CD4-positive, alpha-beta T cell treated with Interleukin-15 for 1 hour (primary cell): ENCODE measurements around the gene SHH.
"Not testable (repeated sequence)": the region's sequence is repeated elsewhere in the genome, so short reads cannot be mapped to it uniquely, and the experiment has no call there.

Source experiments
- DNase-seq: peaks from one replicate; pipeline ENCODE4 v3.0.0-alpha.2; 2020

Gene SHH

GRCh38 chr7:155818820-155819168 is 6.5 kb upstream of the SHH start:
- no peak for DNase-seq

- DNase-seq = no peak
Observed at GRCh38 chr7:155818154-155818819, 6.0 kb upstream of the SHH start.

DNA sequence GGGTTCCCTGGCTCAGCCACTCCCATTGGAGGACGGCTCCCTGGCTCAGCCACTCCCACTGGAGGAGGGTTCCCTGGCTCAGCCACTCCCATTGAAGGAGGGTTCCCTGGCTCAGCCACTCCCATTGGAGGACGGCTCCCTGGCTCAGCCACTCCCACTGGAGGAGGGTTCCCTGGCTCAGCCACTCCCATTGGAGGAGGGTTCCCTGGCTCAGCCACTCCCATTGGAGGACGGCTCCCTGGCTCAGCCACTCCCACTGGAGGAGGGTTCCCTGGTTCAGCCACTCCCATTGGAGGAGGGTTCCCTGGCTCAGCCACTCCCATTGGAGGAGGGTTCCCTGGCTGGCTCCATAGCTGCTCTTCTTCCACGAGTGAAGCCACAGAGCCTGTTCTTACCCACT is 5.3 kb upstream of the SHH start:
- not testable (repeated sequence) for DNase-seq

GRCh38 chr7:155816996-155817395 is 4.7 kb upstream of the SHH start:
- no peak for DNase-seq

GRCh38 chr7:155816192-155816508 is 3.9 kb upstream of the SHH start:
- DNase-seq = no peak

DNA sequence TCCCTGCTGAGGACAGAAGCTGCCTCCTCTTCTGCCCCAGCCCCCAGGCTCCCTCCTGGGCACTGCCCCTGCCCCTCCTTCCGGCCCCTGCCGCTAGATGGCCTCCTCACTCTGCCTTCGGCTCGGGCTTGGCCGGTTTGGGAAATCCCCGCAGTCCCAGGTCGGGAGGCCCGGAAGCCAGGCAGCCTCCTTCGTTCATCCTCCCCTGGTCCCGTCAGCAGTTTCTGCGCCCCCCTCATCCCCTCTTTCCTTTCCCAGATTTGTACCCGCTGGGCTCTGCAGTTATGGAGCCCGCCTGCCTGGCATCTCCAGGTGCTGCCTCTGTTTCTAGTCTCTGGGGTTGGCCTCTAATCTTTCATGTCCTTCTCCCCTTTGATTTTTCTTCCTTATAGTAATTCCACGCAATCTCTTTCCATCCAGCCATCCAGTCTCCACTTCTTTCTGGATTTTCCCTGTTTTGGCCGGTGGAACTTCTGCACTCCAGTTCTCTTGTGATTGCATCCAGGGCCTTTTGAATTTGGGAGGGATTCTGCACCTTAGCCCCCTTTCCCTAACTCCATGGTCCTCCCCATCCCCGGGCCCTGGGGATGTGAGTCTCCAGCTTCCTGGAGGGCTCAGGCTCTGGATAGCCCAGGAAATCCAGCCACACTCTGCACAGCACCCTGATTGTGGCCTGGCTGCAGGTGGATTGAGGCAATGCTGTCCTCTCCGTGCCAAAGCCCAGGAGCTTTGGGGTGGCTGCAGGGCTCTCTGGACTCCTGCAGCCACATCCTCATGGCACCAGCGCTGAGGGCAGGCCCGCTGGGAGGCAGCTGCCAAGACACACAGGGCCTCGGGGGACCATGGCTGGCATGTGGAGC is 3.3 kb upstream of the SHH start:
- peak; percentile 25 for DNase-seq

GRCh38 chr7:155814316-155815276 is 2.3 kb upstream of the SHH start:
- no peak for DNase-seq

GRCh38 chr7:155813546-155814315 is 1.5 kb upstream of the SHH start:
- no peak for DNase-seq

DNA sequence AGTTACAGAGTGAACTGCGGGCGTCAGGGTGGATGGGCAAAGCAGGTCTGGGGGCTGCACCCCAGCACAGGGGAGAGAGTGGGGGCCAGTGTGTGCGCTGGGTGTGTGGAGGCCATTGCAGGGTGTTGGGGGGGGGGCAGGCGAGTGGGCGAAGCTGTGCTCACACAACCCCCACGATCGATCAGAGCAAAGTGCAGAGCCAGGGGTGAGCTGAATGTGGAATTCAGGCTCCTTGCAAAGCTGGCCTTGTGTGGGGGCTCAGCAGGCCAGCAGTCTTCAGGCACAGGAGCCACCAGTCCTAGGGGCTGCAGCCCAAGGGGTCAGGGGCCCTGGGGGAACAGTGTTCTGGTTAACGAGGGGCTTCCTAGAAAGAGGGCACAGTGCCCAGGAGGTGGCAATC is 862 bp upstream of the SHH start:
- no peak for DNase-seq

GRCh38 chr7:155811560-155811894 is 736 bp downstream of the SHH start:
- DNase-seq = no peak

DNA sequence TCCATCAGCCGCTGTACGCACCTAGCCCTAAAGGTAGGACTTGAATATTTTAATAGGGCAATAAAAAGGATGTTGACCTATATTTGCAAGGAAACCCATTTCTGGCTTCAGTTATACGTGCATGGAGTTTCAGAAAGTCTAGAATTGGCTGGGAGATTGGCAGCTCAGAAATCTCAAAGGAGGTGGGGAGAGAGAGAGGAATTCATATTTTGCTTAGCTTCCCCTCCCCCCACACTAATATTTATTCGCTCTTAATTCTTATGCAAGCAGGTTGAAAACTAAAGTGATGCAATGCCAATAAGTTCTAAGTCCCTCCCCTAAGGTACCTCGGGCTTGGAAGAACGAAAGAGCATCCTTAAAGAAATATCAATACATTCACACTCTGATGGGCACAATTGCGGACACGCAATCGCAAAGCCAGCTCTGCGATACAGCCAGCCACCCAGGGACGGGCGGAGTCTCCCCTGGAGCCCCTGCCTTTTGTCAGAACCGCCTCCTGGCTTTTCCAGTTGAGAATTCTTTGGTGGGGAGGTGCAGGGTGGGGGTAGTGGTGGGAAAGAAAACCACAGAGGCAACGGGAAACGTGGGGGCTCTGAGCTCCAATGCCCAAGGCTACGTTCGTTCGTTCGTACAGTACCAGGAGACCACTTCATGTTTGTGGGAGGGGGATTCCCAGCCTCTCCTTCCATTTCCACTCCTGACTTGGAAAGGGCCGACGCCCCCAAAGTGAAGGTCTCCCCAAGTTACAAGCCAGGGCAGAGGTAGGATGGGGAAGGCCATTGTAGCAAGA is 1.3 kb downstream of the SHH start:
- DNase-seq = no peak

- no peak for DNase-seq
Observed at GRCh38 chr7:155809947-155810769, 2.1 kb downstream of the SHH start.

DNA sequence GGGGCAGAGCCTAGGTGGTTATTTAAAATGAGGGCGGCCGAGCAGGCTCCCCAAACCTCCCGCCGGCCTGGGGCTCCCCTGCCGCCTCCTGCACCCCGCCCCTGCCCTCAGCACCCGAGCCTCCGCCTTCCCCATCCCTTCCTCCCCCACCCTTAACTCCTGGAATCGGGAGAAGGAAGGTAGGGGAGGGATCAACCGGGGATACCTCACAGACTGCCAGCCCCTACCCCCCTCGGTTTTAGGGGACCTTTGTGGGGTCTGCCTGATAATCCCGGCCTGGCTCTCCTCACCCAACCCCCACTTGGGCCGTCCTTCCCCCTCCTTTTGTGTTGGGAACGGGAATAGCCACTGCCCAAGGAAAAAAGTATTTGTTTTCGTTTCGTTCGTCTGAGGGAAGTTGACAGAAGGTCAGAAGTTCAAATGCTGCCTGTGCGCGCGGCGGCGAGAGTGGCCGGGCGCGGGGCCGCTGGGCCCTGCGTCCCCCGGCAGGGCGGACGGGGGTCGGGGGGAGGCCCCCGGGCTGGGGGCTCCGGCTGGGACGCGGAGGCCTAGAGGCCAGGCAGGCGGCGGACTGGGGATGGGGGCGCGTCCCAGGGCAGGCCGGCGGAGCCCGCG is 2.8 kb downstream of the SHH start:
- DNase-seq = no peak

DNA sequence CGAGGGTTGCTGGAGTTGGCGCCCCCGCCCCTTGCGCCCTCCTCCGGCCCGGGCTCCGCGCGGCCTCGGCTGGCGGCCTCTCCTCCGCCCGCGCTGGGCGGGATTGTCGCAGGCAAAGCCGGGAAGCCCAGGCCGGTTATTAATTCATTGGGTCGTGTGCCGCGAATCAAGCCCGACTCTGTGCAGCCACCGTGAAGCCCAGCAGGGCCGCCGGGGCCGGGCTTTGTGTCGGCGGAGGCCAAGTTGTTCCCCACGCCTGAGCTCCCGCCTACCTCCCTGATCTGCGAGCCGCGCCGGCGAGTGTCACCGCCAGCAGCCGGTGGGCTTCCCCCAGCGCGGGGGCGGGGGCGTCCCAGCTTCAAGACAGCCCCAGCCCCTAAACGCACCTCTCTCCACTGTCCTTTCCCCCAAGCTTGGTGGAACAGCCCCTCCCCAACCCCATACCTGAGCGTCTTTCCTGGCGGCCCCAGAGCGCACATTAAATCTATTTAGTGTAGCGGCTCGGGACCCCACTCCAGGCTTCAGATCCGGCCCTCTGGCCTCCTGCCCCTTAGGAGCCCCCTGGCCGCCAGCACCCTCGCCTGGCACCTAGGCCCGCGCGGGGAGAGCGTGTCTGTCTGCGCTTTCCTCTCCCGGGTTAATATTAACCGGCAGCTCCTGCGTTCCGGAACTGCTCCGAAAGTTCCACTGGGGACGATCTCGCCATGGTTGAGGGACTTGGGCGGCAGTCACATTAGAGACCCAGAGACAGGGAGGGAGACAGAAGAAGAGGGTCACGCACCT is 3.5 kb downstream of the SHH start:
- DNase-seq = no peak

DNA sequence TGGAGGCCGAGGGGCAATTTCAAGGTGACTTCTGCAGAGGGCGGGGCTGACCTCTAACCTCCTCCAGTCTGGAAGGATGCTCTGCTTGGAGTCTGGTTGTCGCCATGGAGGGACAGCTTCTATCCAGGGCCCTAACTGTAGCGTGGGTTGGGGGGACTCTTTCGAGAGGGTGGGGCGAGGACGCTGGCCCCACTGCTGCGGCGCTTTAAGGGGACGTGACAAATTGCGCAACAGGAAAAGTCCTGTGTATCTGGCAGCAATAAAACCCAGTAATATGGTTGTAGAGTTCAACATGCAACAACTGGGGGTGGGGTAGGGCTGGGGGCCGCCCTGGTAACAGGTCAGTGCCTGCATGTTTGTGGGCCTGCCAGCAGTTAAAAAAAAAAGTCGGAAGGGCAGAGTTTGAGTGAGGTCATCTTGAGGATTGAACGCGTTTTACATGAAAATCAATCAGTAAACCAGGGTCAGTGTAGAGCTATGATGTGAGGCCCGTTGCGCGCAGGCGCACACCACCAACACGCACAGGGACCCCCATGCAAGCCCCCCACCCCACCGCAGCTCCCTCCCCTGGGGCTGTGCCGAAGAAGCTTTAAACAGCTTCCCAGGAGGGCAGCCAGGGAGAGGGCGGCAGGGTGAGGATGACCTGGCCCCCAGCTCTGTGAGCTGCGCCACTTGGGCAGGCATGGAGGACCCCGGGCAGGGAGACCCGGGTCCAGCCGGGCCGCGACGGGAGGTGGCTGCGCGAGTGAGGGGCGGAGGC is 4.3 kb downstream of the SHH start:
- no peak for DNase-seq

GRCh38 chr7:155807065-155807671 is 5.1 kb downstream of the SHH start:
- DNase-seq = no peak

GRCh38 chr7:155806096-155806871 is 6.0 kb downstream of the SHH start:
- no peak for DNase-seq

DNA sequence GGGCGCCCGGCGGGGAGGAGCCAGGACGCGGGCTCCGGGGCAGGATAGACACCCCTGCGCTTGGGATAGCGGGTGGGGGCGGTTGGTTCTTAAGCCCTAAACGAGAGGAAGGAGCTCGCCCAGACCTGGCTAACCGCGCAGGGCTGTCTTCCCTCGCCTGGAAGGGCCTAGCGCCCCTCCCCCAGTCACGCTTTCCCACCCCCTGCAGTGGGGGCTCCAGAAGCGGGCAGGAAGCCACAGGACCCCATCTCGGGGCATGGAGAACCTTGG is 6.5 kb downstream of the SHH start:
- no peak for DNase-seq
